MM.1S (cell line): Measurements from ENCODE around the gene TMEM250.

Experiments
- DNase-seq: peaks from one replicate; pipeline ENCODE4 v3.0.0-alpha.2; 2015
- H2AFZ ChIP-seq: fragments of 300-600 bp; sonication (generic); 2 replicates; pipeline ENCODE4 v1.6.0; 2016; ENCODE audit warnings: antibody characterized with exemption, low read length
- H3F3A ChIP-seq: fragments of 300-600 bp; sonication (generic); 2 replicates; pipeline ENCODE4 v1.6.1; 2016; ENCODE audit warnings: mild to moderate bottlenecking, antibody characterized with exemption, low read length, moderate library complexity, mixed read lengths; ENCODE audit not compliant: insufficient read depth
- H3K27ac ChIP-seq: fragments of 300-600 bp; sonication (generic); 2 replicates; pipeline ENCODE4 v1.5.1; 2016; ENCODE audit warnings: mild to moderate bottlenecking, low read length
- H3K27me3 ChIP-seq: fragments of 300-600 bp; sonication (generic); replicated peaks from 2 replicates; pipeline ENCODE4 v1.6.0; 2016; ENCODE audit warnings: low read length; ENCODE audit not compliant: insufficient read depth
- H3K36me3 ChIP-seq: fragments of 300-600 bp; sonication (generic); replicated peaks from 2 replicates; pipeline ENCODE4 v1.6.1; 2016; ENCODE audit warnings: mild to moderate bottlenecking, low read length, mixed read lengths; ENCODE audit not compliant: insufficient read depth
- H3K4me1 ChIP-seq: fragments of 300-600 bp; sonication (generic); 2 replicates; pipeline ENCODE4 v1.6.1; 2016; ENCODE audit warnings: low read length, mixed read lengths
- H3K4me2 ChIP-seq: fragments of 300-600 bp; sonication (generic); 2 replicates; pipeline ENCODE4 v1.6.0; 2016; ENCODE audit warnings: low read depth, low read length
- H3K4me3 ChIP-seq: fragments of 300-600 bp; sonication (generic); 2 replicates; pipeline ENCODE4 v1.5.1; 2016; ENCODE audit warnings: low read length, mixed read lengths
- H3K79me2 ChIP-seq: fragments of 300-600 bp; sonication (generic); 2 replicates; pipeline ENCODE4 v1.6.1; 2016; ENCODE audit warnings: mixed run types, low read length, mixed read lengths
- H3K9ac ChIP-seq: fragments of 300-600 bp; sonication (generic); 2 replicates; pipeline ENCODE4 v1.6.1; 2016; ENCODE audit warnings: low read length, mixed read lengths
- H3K9me2 ChIP-seq: fragments of 300-600 bp; sonication (generic); replicated peaks from 2 replicates; pipeline ENCODE4 v1.6.1; 2016; ENCODE audit warnings: mild to moderate bottlenecking, low read length, mixed read lengths; ENCODE audit not compliant: insufficient read depth
- H3K9me3 ChIP-seq: fragments of 300-600 bp; sonication (generic); replicated peaks from 2 replicates; pipeline ENCODE4 v1.6.1; 2016; ENCODE audit warnings: mild to moderate bottlenecking, low read length, mixed read lengths; ENCODE audit not compliant: insufficient read depth
- H4K20me1 ChIP-seq: fragments of 300-600 bp; sonication (generic); 2 replicates; pipeline ENCODE4 v1.6.1; 2016; ENCODE audit warnings: mild to moderate bottlenecking, low read length, moderate library complexity, mixed read lengths; ENCODE audit not compliant: insufficient read depth
- EZH2 ChIP-seq: fragments of 300-600 bp; sonication (generic); optimal IDR thresholded peaks from 2 replicates; pipeline ENCODE3; 2017; ENCODE audit warnings: low read depth, mild to moderate bottlenecking, antibody characterized with exemption, low read length, mixed read lengths
- EZH2phosphoT487 ChIP-seq: fragments of 300-600 bp; sonication (generic); IDR thresholded peaks from 2 replicates; pipeline ENCODE4 v1.6.1; 2018; ENCODE audit warnings: antibody characterized with exemption, low read length
- TF ChIP-seq, protein P1 (sequence below): fragments of 300-600 bp; sonication (generic); IDR thresholded peaks from 2 replicates; pipeline ENCODE4 v1.5.1; 2016; ENCODE audit warnings: antibody characterized with exemption, low read length, mixed read lengths

The TMEM250 gene

DNA sequence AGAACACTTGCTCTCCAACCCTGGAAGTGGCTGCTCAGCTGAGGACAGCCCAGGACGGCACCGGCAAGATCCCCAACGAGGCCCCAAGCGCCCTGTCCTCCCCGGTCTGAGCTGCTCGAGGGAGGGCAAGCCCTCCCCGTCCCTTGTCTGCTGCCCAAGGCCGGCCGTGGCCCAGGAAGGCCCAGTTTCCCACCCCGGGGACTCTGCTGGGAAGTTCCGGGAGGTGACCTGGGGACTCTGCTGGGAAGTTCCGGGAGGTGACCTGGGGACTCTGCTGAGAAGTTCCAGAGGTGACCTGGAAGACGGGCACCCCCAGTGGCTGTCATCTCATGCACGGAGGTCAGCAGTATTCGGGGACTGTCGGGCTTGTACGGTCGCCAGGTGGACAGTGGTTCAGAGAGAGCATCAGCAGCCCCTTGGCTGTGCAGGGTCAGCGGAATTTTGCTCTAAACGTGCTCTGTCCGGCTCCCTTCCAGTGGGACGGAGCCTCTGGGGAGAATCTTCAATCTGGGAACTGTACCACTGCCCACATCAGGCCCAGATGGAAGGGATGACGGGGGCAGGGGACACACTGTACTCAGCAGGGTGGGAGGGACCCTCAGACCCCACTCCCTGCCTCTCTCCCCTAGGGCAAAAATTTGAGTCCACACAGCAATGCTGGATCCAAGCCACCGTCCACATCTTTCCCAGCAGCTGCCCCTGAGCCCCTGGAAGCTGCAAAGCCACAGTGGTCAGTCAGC, 30.8 kb downstream of the TMEM250 start:
- H3K27ac ChIP-seq = no peak overlapping the region

DNA sequence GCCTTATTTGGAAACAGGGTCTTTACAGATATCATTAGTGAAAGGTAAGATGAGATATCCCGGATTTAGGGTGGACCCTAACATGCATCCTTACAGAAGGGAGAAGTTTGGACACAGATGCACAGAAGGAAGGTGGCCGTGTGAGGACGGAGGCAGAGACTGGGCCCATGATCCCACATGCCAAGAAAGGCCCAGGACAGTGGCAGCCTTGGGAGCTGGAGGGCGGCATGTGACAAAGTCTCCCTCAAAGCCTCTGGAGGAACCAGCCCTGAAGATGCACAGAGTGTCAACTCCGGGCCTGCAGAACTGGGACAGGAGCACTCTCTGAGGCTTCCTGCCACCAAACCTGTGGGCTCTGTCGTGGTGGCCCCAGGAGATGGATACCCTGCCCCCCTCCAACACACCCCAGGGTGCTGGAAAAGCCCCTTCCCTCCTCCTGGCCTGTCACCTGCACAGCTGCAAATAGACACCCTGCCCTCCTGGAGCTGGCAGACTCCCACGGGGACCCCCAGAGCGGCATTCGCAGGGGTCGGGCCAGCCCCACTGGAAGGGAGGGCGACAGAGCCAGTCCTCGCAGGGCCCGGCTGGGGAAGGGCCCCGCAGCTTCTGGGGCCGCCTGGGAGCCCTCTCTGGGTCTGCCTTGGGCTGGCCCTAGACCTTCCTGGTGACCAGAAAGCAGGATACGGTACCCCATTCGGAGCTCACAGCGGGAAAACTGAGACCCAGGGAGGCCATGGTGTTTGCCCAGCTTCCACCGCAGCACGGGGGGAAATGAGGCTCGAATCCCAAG, 31.5 kb downstream of the TMEM250 start:
- no peaks in the 10 kb centered on the region for H3K79me2 ChIP-seq
- H3K9ac ChIP-seq = no peak overlapping the region
- H3K4me1 ChIP-seq = no peaks in the 10 kb centered on the region
- no peak overlapping the region for H3K4me2 ChIP-seq
- no peaks in the 10 kb centered on the region for H3K9me2 ChIP-seq
- TF ChIP-seq, protein P1, sequence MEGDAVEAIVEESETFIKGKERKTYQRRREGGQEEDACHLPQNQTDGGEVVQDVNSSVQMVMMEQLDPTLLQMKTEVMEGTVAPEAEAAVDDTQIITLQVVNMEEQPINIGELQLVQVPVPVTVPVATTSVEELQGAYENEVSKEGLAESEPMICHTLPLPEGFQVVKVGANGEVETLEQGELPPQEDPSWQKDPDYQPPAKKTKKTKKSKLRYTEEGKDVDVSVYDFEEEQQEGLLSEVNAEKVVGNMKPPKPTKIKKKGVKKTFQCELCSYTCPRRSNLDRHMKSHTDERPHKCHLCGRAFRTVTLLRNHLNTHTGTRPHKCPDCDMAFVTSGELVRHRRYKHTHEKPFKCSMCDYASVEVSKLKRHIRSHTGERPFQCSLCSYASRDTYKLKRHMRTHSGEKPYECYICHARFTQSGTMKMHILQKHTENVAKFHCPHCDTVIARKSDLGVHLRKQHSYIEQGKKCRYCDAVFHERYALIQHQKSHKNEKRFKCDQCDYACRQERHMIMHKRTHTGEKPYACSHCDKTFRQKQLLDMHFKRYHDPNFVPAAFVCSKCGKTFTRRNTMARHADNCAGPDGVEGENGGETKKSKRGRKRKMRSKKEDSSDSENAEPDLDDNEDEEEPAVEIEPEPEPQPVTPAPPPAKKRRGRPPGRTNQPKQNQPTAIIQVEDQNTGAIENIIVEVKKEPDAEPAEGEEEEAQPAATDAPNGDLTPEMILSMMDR = no peak
- TF ChIP-seq EZH2phosphoT487 (no peak), EZH2 (no peak)
- DNase-seq = no peak
- H3K9me3 ChIP-seq = no peaks in the 10 kb centered on the region
- H3K4me3 ChIP-seq = no peak overlapping the region
- H3K36me3 ChIP-seq = no peaks in the 10 kb centered on the region
- H4K20me1 ChIP-seq = no peaks in the 10 kb centered on the region
- H3K27me3 ChIP-seq = peaks cover 100% of the 10 kb centered on the region
- H2AFZ ChIP-seq = no peak overlapping the region
- no peak overlapping the region for H3K27ac ChIP-seq
- no peaks in the 10 kb centered on the region for H3F3A ChIP-seq

More for the DNA sequence above, 30.8 kb downstream of the TMEM250 start:
- Histone ChIP-seq H3F3A (no peaks in the 10 kb centered on the region), H3K4me3 (no peak overlapping the region), H3K79me2 (no peaks in the 10 kb centered on the region), H3K4me2 (no peak overlapping the region), H3K9ac (no peak overlapping the region), H3K36me3 (no peaks in the 10 kb centered on the region), H3K9me3 (no peaks in the 10 kb centered on the region), H4K20me1 (no peaks in the 10 kb centered on the region), H3K27me3 (peaks cover 100% of the 10 kb centered on the region), H2AFZ (no peak overlapping the region), H3K9me2 (no peaks in the 10 kb centered on the region), H3K4me1 (no peaks in the 10 kb centered on the region)
- no peak for DNase-seq
- TF ChIP-seq, protein P1 = no peak
- TF ChIP-seq EZH2phosphoT487 = no peak
- no peak for TF ChIP-seq EZH2

DNA sequence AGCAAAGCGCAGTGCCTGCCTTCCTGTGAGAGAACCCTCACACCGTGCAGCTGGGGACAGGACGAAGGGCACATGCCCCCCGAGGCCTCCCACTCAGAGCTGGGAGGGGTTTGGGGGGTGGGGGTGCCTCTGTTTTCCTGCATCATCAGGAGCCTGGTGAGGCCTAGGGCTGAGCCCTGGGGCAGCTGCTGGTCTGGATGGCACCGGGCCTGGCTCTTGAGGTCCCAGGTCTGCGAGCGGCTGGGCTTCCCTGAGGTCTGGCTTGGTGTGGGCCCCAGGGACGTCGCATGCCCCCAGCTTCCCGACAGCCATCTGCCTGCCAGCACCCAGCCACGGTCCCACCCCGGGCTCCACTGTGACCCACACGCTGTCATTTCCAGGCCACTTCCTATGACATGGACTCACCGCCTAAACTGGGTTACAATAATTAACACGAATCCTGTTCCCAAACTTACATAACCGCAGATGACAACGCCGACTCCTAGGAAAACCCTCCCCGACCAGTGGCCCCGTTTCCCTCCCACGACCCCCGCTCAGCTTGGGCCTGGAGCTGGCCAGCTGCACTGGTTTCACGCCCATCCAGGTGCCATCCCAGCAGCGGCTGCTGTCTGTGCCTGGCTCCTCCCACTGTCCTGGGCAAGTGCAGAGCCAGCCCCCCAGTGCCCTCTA, 32.3 kb downstream of the TMEM250 start:
- no peak overlapping the region for H2AFZ ChIP-seq
- H3K79me2 ChIP-seq = no peaks in the 10 kb centered on the region
- no peaks in the 10 kb centered on the region for H3K4me1 ChIP-seq
- no peaks in the 10 kb centered on the region for H3F3A ChIP-seq
- no peak overlapping the region for H3K9ac ChIP-seq
- no peaks in the 10 kb centered on the region for H4K20me1 ChIP-seq
- H3K36me3 ChIP-seq = no peaks in the 10 kb centered on the region
- peaks cover 100% of the 10 kb centered on the region for H3K27me3 ChIP-seq
- H3K4me3 ChIP-seq = no peak overlapping the region
- no peak for DNase-seq
- no peak overlapping the region for H3K27ac ChIP-seq
- no peak for TF ChIP-seq EZH2phosphoT487
- TF ChIP-seq EZH2 = peak; percentile 40
- TF ChIP-seq, protein P1 = no peak
- H3K9me3 ChIP-seq = no peaks in the 10 kb centered on the region
- H3K4me2 ChIP-seq = no peak overlapping the region
- H3K9me2 ChIP-seq = no peaks in the 10 kb centered on the region
